DMS 273 (cell line): ENCODE measurements around the gene ATG7.
"Not testable (repeated sequence)": the region's sequence is repeated elsewhere in the genome, so short reads cannot be mapped to it uniquely, and the experiment has no call there.

Experiments
- DNase-seq: peaks from one replicate; lab custom pipeline; 2025; ENCODE audit not compliant: unreplicated experiment; lab: John Stamatoyannopoulos, UW

The ATG7 gene

GRCh38 chr3:11250902-11251806 is 21.0 kb upstream of the ATG7 start:
- DNase-seq: no peak

- no peak for DNase-seq
Observed at GRCh38 chr3:11251807-11252176, 20.4 kb upstream of the ATG7 start.

- DNase-seq: no peak
Observed at GRCh38 chr3:11254876-11255275, 17.3 kb upstream of the ATG7 start.

- DNase-seq: not testable (repeated sequence)
Observed at GRCh38 chr3:11255537-11255936, 16.7 kb upstream of the ATG7 start.

GRCh38 chr3:11258958-11259357 is 13.2 kb upstream of the ATG7 start:
- no peak for DNase-seq

- DNase-seq: no peak
Observed at GRCh38 chr3:11260460-11260859, 11.7 kb upstream of the ATG7 start.

GRCh38 chr3:11269007-11269406 is 3.2 kb upstream of the ATG7 start:
- DNase-seq: no peak

- peak; percentile 5 for DNase-seq
Observed at GRCh38 chr3:11272906-11273574, 843 bp downstream of the ATG7 start.

GRCh38 chr3:11273891-11274291 is 1.7 kb downstream of the ATG7 start:
- no peak for DNase-seq

DNA sequence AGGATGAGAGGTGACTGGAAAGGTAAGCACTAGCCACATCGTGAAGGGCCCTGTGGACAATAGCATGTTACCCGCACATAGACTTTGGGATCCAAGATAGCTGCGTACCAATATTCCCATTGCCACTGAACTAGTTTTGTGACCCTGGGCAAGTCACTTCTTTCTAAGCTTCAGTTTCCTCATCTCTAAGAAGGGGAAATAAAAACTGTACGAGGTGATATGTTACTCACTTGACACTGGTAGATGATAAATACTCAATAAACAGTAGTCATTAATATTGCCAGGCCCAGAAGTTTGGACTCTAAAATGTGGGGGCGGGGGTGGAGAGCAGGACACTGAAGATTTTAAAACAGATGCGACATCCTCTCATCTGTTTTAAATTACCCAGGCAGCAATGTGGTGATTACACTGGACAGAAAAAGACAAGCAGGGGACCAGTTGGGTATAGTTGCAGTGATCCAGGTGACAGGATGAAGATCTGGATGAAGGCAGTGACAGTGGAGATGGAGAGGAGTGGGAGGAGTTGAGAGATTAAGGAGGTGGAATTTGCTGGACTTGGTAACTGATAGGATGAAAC is 2.5 kb downstream of the ATG7 start:
- DNase-seq: no peak

- no peak for DNase-seq
Observed at GRCh38 chr3:11275926-11276325, 3.7 kb downstream of the ATG7 start.

DNA sequence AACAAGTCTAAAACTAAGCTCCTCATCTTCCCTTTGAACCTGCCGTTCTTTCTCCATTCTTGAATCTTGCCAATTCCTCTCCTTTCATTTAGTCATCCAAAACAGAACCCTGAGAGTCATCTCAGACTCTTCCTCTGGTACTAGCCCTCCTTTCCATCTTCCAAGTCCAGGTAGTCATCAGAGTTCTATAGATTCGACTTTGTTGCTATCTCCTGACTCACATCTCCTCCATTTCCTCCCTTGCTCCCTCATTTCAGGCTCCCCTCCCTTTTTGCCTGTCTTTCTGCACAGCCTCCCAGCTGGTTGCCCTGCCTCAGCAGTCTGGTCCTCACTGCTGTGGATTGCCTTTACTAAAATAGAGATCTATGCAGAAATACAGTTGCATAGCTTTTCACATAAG is 4.7 kb downstream of the ATG7 start:
- no peak for DNase-seq

DNA sequence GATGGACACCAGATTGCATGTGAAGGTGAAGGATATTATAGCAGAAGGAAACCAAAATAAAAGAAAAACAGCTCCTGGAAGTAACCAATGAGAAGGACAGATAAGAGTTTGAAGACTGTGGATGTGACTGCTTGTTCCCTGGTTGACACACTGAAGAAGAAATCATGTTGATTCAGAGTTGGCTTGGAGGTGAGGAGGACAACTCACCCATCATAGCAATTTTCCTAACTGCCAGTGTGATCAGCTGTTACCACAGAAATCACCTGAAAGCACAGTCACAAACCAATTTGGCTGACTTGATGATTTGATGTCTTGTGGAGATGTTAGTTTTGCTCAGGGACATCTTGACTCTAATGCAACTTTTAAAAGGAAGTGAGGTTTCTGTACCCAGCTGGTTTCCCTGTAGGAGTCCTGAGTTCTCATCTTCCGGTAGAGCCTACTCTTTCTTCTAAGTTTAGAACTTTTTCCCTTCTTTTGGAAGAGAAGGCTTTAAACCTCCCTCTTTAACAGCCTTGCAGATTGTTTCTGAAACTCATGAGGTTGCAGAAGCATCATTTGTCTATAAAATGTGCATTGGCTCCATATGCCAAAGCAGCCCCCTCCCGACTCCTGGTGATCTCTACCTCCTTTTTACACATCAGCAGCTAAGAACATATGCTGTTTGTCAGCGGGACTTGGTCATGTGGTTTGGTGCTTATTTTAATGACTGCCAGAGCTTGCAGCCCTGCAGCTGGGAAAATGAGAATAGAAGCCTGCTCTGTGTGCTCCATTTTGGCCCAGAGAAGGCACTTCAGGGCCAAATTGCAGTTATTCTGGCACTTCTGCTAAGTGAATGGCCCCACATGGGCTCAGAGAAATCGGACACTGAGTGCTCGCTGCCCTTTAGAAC is 10.3 kb downstream of the ATG7 start:
- DNase-seq: peak; percentile 87

DNA sequence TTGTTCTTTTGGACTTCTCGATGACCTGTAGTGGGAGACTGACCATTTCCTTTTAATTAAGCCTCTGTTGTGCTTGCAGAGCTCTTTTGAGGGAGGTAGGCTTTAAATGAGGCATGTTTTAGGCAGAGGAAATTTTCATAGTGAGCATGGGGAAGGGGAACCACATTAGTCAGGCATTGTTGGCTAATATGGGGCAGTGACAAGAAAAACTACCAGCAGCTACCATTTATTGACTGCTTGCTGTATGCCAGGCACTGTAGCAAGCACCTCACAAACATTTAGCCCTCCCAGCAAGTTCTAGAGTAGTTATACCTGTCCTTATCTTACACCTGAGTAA is 10.9 kb downstream of the ATG7 start:
- DNase-seq: no peak

DNA sequence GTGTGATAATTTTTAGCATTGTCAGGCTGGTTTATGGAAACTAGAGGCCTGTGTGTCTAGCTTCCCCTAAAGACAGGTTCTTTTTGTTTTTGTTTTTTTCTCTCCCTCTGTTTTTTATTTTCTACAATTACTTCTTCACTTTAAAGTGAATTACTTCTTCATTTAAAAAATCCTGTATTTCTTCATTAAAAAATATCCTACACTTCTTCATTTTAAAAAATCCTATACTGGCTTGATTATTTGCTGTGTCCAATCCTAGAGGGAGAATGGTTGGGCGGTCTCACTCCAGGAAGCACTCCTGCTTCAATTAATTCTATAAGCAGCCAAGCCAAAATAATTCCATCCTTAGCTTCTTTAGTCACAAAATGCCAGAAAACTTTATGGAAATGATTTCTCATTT is 11.8 kb downstream of the ATG7 start:
- no peak for DNase-seq

GRCh38 chr3:11285471-11285870 is 13.3 kb downstream of the ATG7 start:
- no peak for DNase-seq

DNA sequence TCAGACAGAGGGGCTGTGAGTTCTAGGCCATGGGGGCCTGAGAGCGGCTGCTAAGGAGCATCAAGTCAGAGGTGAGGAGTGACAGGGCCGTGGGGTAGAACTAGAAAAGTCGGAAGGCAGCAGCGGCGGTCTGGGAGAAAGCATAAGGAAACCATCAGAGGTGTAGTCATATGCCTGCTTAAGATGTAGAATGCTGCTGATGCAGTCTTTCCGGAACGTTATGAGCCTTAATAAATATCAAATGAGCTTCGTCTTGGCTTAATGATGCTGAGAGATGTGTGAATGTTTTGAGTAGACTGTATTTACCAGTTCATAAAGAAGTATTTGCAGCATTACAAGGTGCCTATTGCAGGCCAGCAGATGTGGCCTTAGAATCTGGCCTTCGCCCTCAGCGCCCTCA is 15.2 kb downstream of the ATG7 start:
- DNase-seq: no peak

DNA sequence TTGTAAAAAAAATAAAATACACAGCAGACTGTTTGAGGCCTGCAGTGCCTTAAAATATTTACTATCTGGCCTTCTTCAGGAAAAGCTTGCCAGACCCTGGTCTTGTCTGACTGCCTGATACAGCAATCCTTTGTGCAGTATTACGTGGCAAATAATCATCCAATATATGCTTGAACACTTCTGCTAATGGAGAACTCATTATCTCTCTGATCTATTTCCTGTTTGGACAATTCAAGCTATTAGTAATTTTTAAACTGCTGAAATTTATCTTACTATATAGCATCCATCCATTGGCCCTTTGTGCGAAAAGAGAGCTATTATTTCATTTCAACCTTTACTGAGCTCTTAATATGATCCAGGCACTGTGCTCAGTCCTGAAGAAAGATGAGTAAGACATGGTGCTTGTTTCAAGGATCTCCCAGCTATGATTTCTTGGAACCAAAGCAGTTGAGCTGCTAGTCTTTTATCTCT is 15.9 kb downstream of the ATG7 start:
- DNase-seq: no peak

DNA sequence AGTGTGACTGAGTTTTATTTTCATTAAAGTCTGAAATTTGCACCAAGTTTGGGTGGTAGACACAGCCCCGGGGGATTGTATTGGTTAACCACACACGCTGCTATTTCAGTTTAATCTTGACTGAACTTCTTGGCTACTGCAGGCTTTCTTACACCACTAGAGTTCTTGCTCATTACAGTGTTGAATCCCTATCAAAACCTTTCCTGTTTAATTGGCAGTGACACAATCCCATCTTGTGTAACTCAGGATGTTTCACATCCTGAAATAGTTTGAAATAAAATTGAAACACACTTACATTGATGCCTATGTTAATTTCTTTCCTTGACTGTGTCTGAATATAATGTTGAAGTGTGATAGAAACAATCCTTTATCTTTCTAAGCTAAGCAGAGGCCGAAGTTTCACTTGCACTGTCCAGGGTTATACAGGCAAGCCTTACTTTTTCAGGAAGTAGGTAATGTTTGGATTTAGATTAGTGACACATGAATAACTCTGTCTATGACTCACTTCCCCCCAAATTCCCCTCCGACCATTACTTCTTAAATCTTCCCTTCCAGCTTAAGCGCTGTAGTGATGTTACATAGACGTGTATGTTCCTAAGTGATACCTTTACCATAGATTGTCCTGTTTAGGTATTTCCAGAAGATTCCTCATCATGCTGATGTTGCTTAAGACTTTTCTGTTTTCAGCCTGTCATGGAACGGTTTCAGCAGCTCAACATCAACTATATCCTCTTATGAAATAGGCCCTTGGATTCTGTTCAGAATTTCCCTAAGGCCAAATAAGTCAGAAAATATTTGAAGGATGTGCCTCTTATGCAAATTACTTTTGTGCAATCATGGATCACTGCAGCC is 16.8 kb downstream of the ATG7 start:
- DNase-seq: no peak

GRCh38 chr3:11289864-11290263 is 17.7 kb downstream of the ATG7 start:
- no peak for DNase-seq
